HUES48 (cell line): ENCODE data around the gene VEGFA.

Source experiments
- H3K27ac ChIP-seq: one replicate; pipeline ENCODE4 v1.7.0; 2013; ENCODE audit warnings: low read depth, low read length, inconsistent platforms
- H3K27me3 ChIP-seq: 2 replicates; pipeline ENCODE4 v1.6.1; 2013; ENCODE audit warnings: mild to moderate bottlenecking, low read length; ENCODE audit not compliant: control insufficient read depth, insufficient read depth
- H3K36me3 ChIP-seq: 2 replicates; pipeline ENCODE4 v1.6.1; 2013; ENCODE audit warnings: low read length; ENCODE audit not compliant: control insufficient read depth, insufficient read depth
- H3K4me1 ChIP-seq: 2 replicates; pipeline ENCODE4 v1.6.1; 2013; ENCODE audit warnings: mild to moderate bottlenecking, low read length; ENCODE audit not compliant: control insufficient read depth, insufficient read depth
- H3K4me3 ChIP-seq: 2 replicates; pipeline ENCODE4 v1.5.1; 2013; ENCODE audit warnings: mild to moderate bottlenecking, low read depth, low read length
- H3K9ac ChIP-seq: 2 replicates; pipeline ENCODE4 v1.6.1; 2013; ENCODE audit warnings: mild to moderate bottlenecking, low read depth, low read length, moderate library complexity
- H3K9me3 ChIP-seq: 2 replicates; pipeline ENCODE4 v1.6.1; 2013; ENCODE audit warnings: low read length; ENCODE audit not compliant: control insufficient read depth, insufficient read depth

VEGFA gene

GRCh38 chr6:43833996-43834390 is 64.0 kb downstream of the VEGFA start:
- H3K27ac ChIP-seq: no peak overlapping the region
- H3K27me3 ChIP-seq: no peaks in the 10 kb centered on the region; the same call in 1 of the 2 replicates
- peaks cover 6% of the 10 kb centered on the region; the same call in 1 of the 2 replicates for H3K4me1 ChIP-seq
- H3K4me3 ChIP-seq: no peak overlapping the region
- no peak overlapping the region for H3K9ac ChIP-seq
- no peaks in the 10 kb centered on the region for H3K36me3 ChIP-seq
- H3K9me3 ChIP-seq: no peaks in the 10 kb centered on the region

GRCh38 chr6:43834528-43835155 is 64.6 kb downstream of the VEGFA start:
- Histone ChIP-seq H3K9ac (no peak overlapping the region), H3K27me3 (no peaks in the 10 kb centered on the region; the same call in 1 of the 2 replicates), H3K27ac (no peak overlapping the region), H3K4me1 (peaks cover 6% of the 10 kb centered on the region; the same call in 1 of the 2 replicates), H3K4me3 (no peak overlapping the region), H3K9me3 (no peaks in the 10 kb centered on the region), H3K36me3 (no peaks in the 10 kb centered on the region)

GRCh38 chr6:43835872-43836419 is 65.9 kb downstream of the VEGFA start:
- no peak overlapping the region for H3K9ac ChIP-seq
- no peaks in the 10 kb centered on the region; the same call in 1 of the 2 replicates for H3K27me3 ChIP-seq

More at GRCh38 chr6:43835872-43836419, 65.9 kb downstream of the VEGFA start:
- Histone ChIP-seq H3K36me3 (no peaks in the 10 kb centered on the region), H3K4me3 (no peak overlapping the region), H3K27ac (no peak overlapping the region), H3K9me3 (no peaks in the 10 kb centered on the region), H3K4me1 (peaks cover 6% of the 10 kb centered on the region; the same call in 1 of the 2 replicates)
